GM23248 (cell line): Measurements from ENCODE around the gene KIF25. TPM values are rescaled to one million over a fixed set of nuclear protein-coding genes. Genes with fewer than 3 reads are reported as not detected.

Source experiments
- DNase-seq: peaks from one replicate; pipeline ENCODE4 v3.0.0-alpha.2; 2015
- H2AFZ ChIP-seq: fragments of 200-600 bp; sonication (generic); 2 replicates; pipeline ENCODE4 v1.6.1; 2016; ENCODE audit warnings: antibody characterized with exemption
- H3F3A ChIP-seq: fragments of 200-600 bp; sonication (generic); 2 replicates; pipeline ENCODE4 v1.6.1; 2016; ENCODE audit warnings: mild to moderate bottlenecking, antibody characterized with exemption, mixed run types; ENCODE audit not compliant: insufficient read depth
- H3K27ac ChIP-seq: fragments of 200-600 bp; sonication (generic); 2 replicates; pipeline ENCODE4 v1.5.1; 2016; ENCODE audit warnings: mild to moderate bottlenecking
- H3K27me3 ChIP-seq: fragments of 200-600 bp; sonication (generic); replicated peaks from 2 replicates; pipeline ENCODE4 v1.6.1; 2016; ENCODE audit warnings: mild to moderate bottlenecking; ENCODE audit not compliant: insufficient read depth
- H3K36me3 ChIP-seq: fragments of 200-600 bp; sonication (generic); 2 replicates; pipeline ENCODE4 v1.6.1; 2016; ENCODE audit warnings: low read depth, mild to moderate bottlenecking
- H3K4me1 ChIP-seq: fragments of 200-600 bp; sonication (generic); 2 replicates; pipeline ENCODE4 v1.6.1; 2016; ENCODE audit warnings: mild to moderate bottlenecking; ENCODE audit not compliant: insufficient read depth
- H3K4me2 ChIP-seq: fragments of 200-600 bp; sonication (generic); one replicate; pipeline ENCODE4 v1.6.1; 2016; ENCODE audit warnings: mild to moderate bottlenecking; ENCODE audit not compliant: unreplicated experiment
- H3K4me3 ChIP-seq: fragments of 200-600 bp; sonication (generic); 2 replicates; pipeline ENCODE4 v1.5.1; 2016; ENCODE audit warnings: mild to moderate bottlenecking
- H3K79me2 ChIP-seq: fragments of 200-600 bp; sonication (generic); 2 replicates; pipeline ENCODE4 v1.6.1; 2016; ENCODE audit warnings: mild to moderate bottlenecking; ENCODE audit not compliant: insufficient read depth
- H3K9ac ChIP-seq: fragments of 200-600 bp; sonication (generic); 2 replicates; pipeline ENCODE4 v1.6.1; 2016; ENCODE audit warnings: mild to moderate bottlenecking
- H3K9me2 ChIP-seq: fragments of 200-600 bp; sonication (generic); 2 replicates; pipeline ENCODE4 v1.6.1; 2016; ENCODE audit warnings: mixed run types, mild to moderate bottlenecking, moderate library complexity; ENCODE audit not compliant: insufficient read depth
- H3K9me3 ChIP-seq: fragments of 200-600 bp; sonication (generic); one replicate; pipeline ENCODE4 v1.6.1; 2017; ENCODE audit warnings: low read depth
- H4K20me1 ChIP-seq: fragments of 200-600 bp; sonication (generic); 2 replicates; pipeline ENCODE4 v1.6.0; 2016; ENCODE audit not compliant: insufficient read depth
- EZH2 ChIP-seq: fragments of 200-600 bp; sonication (generic); IDR thresholded peaks from 2 replicates; pipeline ENCODE4 v1.6.1; 2018; ENCODE audit warnings: antibody characterized with exemption, mild to moderate bottlenecking; ENCODE audit not compliant: insufficient read depth, poor library complexity, severe bottlenecking
- EZH2phosphoT487 ChIP-seq: fragments of 200-600 bp; sonication (generic); IDR thresholded peaks from 2 replicates; pipeline ENCODE4 v1.6.1; 2018; ENCODE audit warnings: antibody characterized with exemption, moderate library complexity, mild to moderate bottlenecking, low read depth; ENCODE audit not compliant: insufficient read depth
- WGBS, 2 experiments: methylation state at CpG; one replicate each; pipeline ENCODE4 v1.1.6; 2015 to 2017; ENCODE audit warnings: low lambda C conversion rate in 2 of 2, low coverage in 1 of 2; ENCODE audit errors: missing lambda C conversion rate in 2 of 2; 5-methylcytosine and 5-hydroxymethylcytosine counted together
- in situ Hi-C: fragments of 300-500 bp; cut with MboI; formaldehyde crosslinking; loops from 2 replicates; pipeline ENCODE4 v1.15.0; 2020
- polyA plus RNA-seq: library from polyadenylated mRNA; unstranded; fragments of >200 nt; fragmentation: Nextera tagmentation; extraction: Ambion mirVana; gene quantifications from 2 replicates; pipeline ENCODE4 v1.2.1, GENCODE V29; 2016
- total RNA-seq: library from RNA; depleted of rRNA; stranded (reverse); fragments of >200 nt; shearing (Covaris generic); gene quantifications from 2 replicates; pipeline ENCODE4 v1.2.3, GENCODE V29; 2014

KIF25 gene
- total and polyA plus RNA-seq, 2 experiments from 2014 or later, result not detected

GRCh38 chr6:168011291-168011690 lies 13.8 kb downstream of the KIF25 start:
- no peaks in the 10 kb centered on the region for H3K79me2 ChIP-seq
- peaks cover 32% of the 10 kb centered on the region for H3F3A ChIP-seq
- no peak overlapping the region for H3K4me2 ChIP-seq
- H3K27ac ChIP-seq, result no peak overlapping the region
- TF ChIP-seq EZH2 (no peak), EZH2phosphoT487 (no peak)
- no peak overlapping the region for H3K9ac ChIP-seq
- H3K4me1 ChIP-seq, result peaks cover 8% of the 10 kb centered on the region
- in situ Hi-C loops, result no loop called here
- H3K9me3 ChIP-seq, result peaks cover 8% of the 10 kb centered on the region
- no peaks in the 10 kb centered on the region for H3K36me3 ChIP-seq
- no peak overlapping the region for H2AFZ ChIP-seq
- H3K9me2 ChIP-seq, result no peaks in the 10 kb centered on the region
- DNase-seq, result no peak
- H3K27me3 ChIP-seq, result peaks cover 13% of the 10 kb centered on the region
- H3K4me3 ChIP-seq, result no peak overlapping the region
- H4K20me1 ChIP-seq, result no peaks in the 10 kb centered on the region
- 53 to 59% methylated on average over 1 of the region's 1 CpG for WGBS, 2 experiments

- TF ChIP-seq EZH2, result no peak
- no peak for TF ChIP-seq EZH2phosphoT487
- Histone ChIP-seq H3K9ac (no peak overlapping the region), H3K9me2 (no peaks in the 10 kb centered on the region), H3K27ac (no peak overlapping the region), H3F3A (peaks cover 21% of the 10 kb centered on the region), H3K4me1 (no peaks in the 10 kb centered on the region), H3K79me2 (no peaks in the 10 kb centered on the region), H3K4me2 (no peak overlapping the region), H3K4me3 (no peak overlapping the region), H3K9me3 (peaks cover 8% of the 10 kb centered on the region), H2AFZ (no peak overlapping the region), H3K36me3 (no peaks in the 10 kb centered on the region), H4K20me1 (no peaks in the 10 kb centered on the region), H3K27me3 (peaks cover 24% of the 10 kb centered on the region)
- whole genome bisulfite sequencing, 2 experiments, result 50 to 53% methylated on average over 13 of the region's 13 CpGs
- DNase-seq, result no peak
- in situ Hi-C loops, result no loop called here
Measured at GRCh38 chr6:168012431-168013249, 15.2 kb downstream of the KIF25 start.

GRCh38 chr6:168013250-168013915 lies 15.9 kb downstream of the KIF25 start:
- no peak overlapping the region for H3K9ac ChIP-seq
- H2AFZ ChIP-seq, result no peak overlapping the region
- H3K79me2 ChIP-seq, result no peaks in the 10 kb centered on the region
- no peak for DNase-seq
- H3K4me3 ChIP-seq, result no peak overlapping the region
- no peak for TF ChIP-seq EZH2
- H3K27me3 ChIP-seq, result peaks cover 27% of the 10 kb centered on the region
- no peak overlapping the region for H3K4me2 ChIP-seq
- H3K36me3 ChIP-seq, result no peaks in the 10 kb centered on the region
- H3F3A ChIP-seq, result peaks cover 14% of the 10 kb centered on the region
- no peaks in the 10 kb centered on the region for H4K20me1 ChIP-seq
- H3K4me1 ChIP-seq, result no peaks in the 10 kb centered on the region
- no peaks in the 10 kb centered on the region for H3K9me2 ChIP-seq
- 61 to 66% methylated on average over 7 of the region's 7 CpGs for WGBS, 2 experiments
- in situ Hi-C loops, result no loop called here
- H3K27ac ChIP-seq, result no peak overlapping the region
- peaks cover 8% of the 10 kb centered on the region for H3K9me3 ChIP-seq

- peaks cover 8% of the 10 kb centered on the region for H3K9me3 ChIP-seq
- H3K36me3 ChIP-seq, result no peaks in the 10 kb centered on the region
- WGBS, 2 experiments, result 13% methylated on average over 6 of the region's 6 CpGs
- no peaks in the 10 kb centered on the region for H3K4me1 ChIP-seq
- 0 out of 2 replicates have a peak, but pooled peaks cover 3% of the 10 kb centered on the region for H3F3A ChIP-seq
- no peak overlapping the region for H3K4me2 ChIP-seq
- peaks cover 27% of the 10 kb centered on the region for H3K27me3 ChIP-seq
- H3K79me2 ChIP-seq, result no peaks in the 10 kb centered on the region
- H4K20me1 ChIP-seq, result no peaks in the 10 kb centered on the region
- no peak overlapping the region for H2AFZ ChIP-seq
- in situ Hi-C loops, result no loop called here
- H3K27ac ChIP-seq, result no peak overlapping the region
- no peak overlapping the region for H3K4me3 ChIP-seq
- TF ChIP-seq EZH2phosphoT487, result no peak
- no peak for DNase-seq
- H3K9ac ChIP-seq, result no peak overlapping the region
- no peaks in the 10 kb centered on the region for H3K9me2 ChIP-seq
Measured at GRCh38 chr6:168014428-168014827, 17.0 kb downstream of the KIF25 start.
